Measurements from ENCODE around the gene FOXP1. TPM values are rescaled to one million over a fixed set of nuclear protein-coding genes. Genes with fewer than 3 reads are reported as not detected.

Gene FOXP1
- total and polyA plus RNA-seq, 2 donors (not counting 1 experiment from before 2014, with no cell fraction given) = 91.1 to 508 TPM

DNA sequence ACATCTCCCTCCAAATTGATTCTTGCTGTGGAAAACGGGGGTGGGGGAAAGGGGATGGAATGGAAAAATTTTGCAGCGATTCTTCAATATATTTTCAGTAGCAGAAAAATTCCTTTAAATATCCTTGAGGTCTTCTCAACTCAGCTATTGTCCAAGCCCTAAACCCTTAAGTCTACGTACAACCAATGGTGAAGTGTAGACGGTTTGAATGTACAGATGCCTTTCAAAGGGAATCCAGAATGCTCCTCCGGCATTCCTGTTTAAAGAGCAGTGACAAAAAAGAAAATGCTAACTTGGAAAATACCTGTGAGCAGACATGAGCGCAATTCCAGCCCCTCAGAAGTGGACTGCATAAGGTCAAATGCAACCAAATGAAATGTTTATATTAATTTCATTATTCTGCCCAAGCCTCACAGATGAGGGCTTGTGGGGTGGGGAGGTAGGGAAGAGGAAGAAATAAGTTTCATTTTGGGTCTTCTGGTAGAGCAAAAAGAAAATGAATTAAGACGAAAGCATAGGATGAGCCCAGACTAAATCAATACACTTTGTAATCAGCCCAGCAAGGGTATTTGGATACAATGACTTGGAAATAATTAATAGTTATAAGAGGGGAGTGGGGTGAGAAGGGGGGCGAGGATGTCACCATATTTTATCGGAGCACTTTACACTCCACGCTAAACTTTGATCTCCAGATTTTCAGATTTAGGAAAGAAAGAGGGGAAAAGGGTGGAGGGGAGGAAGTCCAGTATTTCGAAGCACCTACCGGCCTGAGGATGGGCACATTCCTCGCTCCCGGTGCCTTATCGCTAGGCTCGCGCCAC lies 2.7 kb downstream of the FOXP1 start:
- H3K27me3 ChIP-seq (replicated peaks in 1 of 4; ENCODE audit: control extremely low read depth in 1 of 4, control insufficient read depth in 3 of 4, insufficient read depth in 4 of 4, low read length in 3 of 4) = peaks cover 0 to 13% (median 6%) of the 10 kb centered on the region in 4 experiments
- H3K4me1 ChIP-seq (ENCODE audit: control insufficient read depth in 2 of 2, insufficient read depth in 2 of 2, low read length in 2 of 2) = peaks cover 31 to 52% of the 10 kb centered on the region in 2 donors
- peak overlapping the region; percentile 97 for H3K27ac Mint-ChIP-seq
- H3K27ac ChIP-seq (ENCODE audit: low read length in 2 of 2) = peak overlapping the region; percentile 90 to 97
- H3K9me3 Mint-ChIP-seq (ENCODE audit: insufficient read depth) = no peaks in the 10 kb centered on the region
- ATAC-seq (ENCODE audit: low read depth) (no peak), DNase-seq (peak; percentile 53)
- no peaks in the 10 kb centered on the region for H3K9me3 ChIP-seq (ENCODE audit: control extremely low read depth in 1 of 3, control insufficient read depth in 2 of 3, insufficient read depth in 1 of 3, low read length in 2 of 3)
- ChIA-PET POLR2A (interaction anchor here (0.7 kb wide), 2 partner anchors 124 to 450 kb away, joined by 3 to 4 read pairs; no protein-coding TSS in a partner anchor), CTCF (interaction anchor here (0.9 kb wide), 1 partner anchor 238 kb away, joined by 4 read pairs; no protein-coding TSS in a partner anchor)
- peak overlapping the region; percentile 80 to 97 (median 92) for H3K4me3 ChIP-seq (ENCODE audit: control extremely low read depth in 1 of 5, extremely low read depth in 1 of 5, insufficient read depth in 1 of 5, low read depth in 2 of 5, low read length in 4 of 5)
- peaks cover 67% of the 10 kb centered on the region for H3K79me2 ChIP-seq (ENCODE audit: control insufficient read depth, insufficient read depth, low read length)
- no peak for TF ChIP-seq EZH2 (IDR thresholded peaks at IDR 0.05; ENCODE audit: borderline replicate concordance, insufficient read depth, low read depth, low read length, poor library complexity, severe bottlenecking)
- TF ChIP-seq, protein P1, sequence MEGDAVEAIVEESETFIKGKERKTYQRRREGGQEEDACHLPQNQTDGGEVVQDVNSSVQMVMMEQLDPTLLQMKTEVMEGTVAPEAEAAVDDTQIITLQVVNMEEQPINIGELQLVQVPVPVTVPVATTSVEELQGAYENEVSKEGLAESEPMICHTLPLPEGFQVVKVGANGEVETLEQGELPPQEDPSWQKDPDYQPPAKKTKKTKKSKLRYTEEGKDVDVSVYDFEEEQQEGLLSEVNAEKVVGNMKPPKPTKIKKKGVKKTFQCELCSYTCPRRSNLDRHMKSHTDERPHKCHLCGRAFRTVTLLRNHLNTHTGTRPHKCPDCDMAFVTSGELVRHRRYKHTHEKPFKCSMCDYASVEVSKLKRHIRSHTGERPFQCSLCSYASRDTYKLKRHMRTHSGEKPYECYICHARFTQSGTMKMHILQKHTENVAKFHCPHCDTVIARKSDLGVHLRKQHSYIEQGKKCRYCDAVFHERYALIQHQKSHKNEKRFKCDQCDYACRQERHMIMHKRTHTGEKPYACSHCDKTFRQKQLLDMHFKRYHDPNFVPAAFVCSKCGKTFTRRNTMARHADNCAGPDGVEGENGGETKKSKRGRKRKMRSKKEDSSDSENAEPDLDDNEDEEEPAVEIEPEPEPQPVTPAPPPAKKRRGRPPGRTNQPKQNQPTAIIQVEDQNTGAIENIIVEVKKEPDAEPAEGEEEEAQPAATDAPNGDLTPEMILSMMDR (IDR thresholded peaks at IDR 0.05) = no peak
- WGBS (ENCODE audit: insufficient coverage) = 0% methylated on average over 7 of the region's 17 CpGs
- peaks cover 55% of the 10 kb centered on the region for H3K4me1 Mint-ChIP-seq
- H4K20me1 ChIP-seq (ENCODE audit: control insufficient read depth, insufficient read depth, low read length, poor library complexity, severe bottlenecking) = no peaks in the 10 kb centered on the region
- H3K36me3 ChIP-seq (replicated peaks in 1 of 2; ENCODE audit: control extremely low read depth in 1 of 2, control insufficient read depth in 1 of 2, extremely low read depth in 1 of 2, insufficient read depth in 2 of 2, low read length in 1 of 2) = no peaks in the 10 kb centered on the region
- intact Hi-C loops (cut with micrococcal nuclease) = loop anchor here (2.0 to 10.0 kb wide), 2 partner anchors 16 to 356 kb away; no protein-coding TSS in a partner anchor
- H3K9ac ChIP-seq (ENCODE audit: low read length) = peak overlapping the region; percentile 93
- H3K27me3 Mint-ChIP-seq = peaks cover 12% of the 10 kb centered on the region
- peak overlapping the region; percentile 72 for H2AFZ ChIP-seq (ENCODE audit: insufficient read depth, low read depth, low read length, poor library complexity, severe bottlenecking)
- H3K4me3 Mint-ChIP-seq = peak overlapping the region; percentile 95
- H3K4me2 ChIP-seq (replicated peaks; ENCODE audit: low read depth, low read length, poor library complexity, severe bottlenecking) = peak overlapping the region; percentile 81

Data from B cell (primary cell).